Neural crest cell (in vitro differentiated cells): ENCODE results near the gene P3H2. TPM values are rescaled to one million over a fixed set of nuclear protein-coding genes. Genes with fewer than 3 reads are reported as not detected.

Source experiments
- DNase-seq: peaks from one replicate; pipeline ENCODE4 v3.0.0; 2021; ENCODE audit warnings: low read depth, mixed read lengths, low spot score
- H3K27ac Mint-ChIP-seq: one replicate; pipeline ENCODE4 v1.8.0; 2021; ENCODE audit warnings: mild to moderate bottlenecking, mixed read lengths; ENCODE audit not compliant: unreplicated experiment
- H3K27me3 Mint-ChIP-seq: 2 replicates; pipeline ENCODE4 v1.8.0; 2021; ENCODE audit warnings: low read depth, mild to moderate bottlenecking, mixed read lengths
- H3K36me3 Mint-ChIP-seq: 2 replicates; pipeline ENCODE4 v1.8.0; 2021; ENCODE audit warnings: low read depth, mild to moderate bottlenecking, mixed read lengths
- H3K4me1 Mint-ChIP-seq: 2 replicates; pipeline ENCODE4 v1.8.0; 2021; ENCODE audit warnings: mixed read lengths
- H3K4me3 Mint-ChIP-seq: one replicate; pipeline ENCODE4 v1.8.0; 2021; ENCODE audit warnings: mild to moderate bottlenecking, mixed read lengths
- H3K9me3 Mint-ChIP-seq: 2 replicates; pipeline ENCODE4 v1.8.0; 2021; ENCODE audit warnings: mixed read lengths
- CTCF ChIP-seq: fragments of 200-600 bp; sonication (generic); conservative IDR thresholded peaks from 2 replicates; pipeline ENCODE4 v1.5.0; 2021; ENCODE audit warnings: antibody characterized with exemption, mild to moderate bottlenecking
- total RNA-seq: library from RNA; stranded (reverse); gene quantifications from 2 replicates; pipeline ENCODE4 v1.2.1, GENCODE V29; 2021

The P3H2 gene
- total RNA-seq, 1 donor from 2014 or later: 4.1 TPM

DNA sequence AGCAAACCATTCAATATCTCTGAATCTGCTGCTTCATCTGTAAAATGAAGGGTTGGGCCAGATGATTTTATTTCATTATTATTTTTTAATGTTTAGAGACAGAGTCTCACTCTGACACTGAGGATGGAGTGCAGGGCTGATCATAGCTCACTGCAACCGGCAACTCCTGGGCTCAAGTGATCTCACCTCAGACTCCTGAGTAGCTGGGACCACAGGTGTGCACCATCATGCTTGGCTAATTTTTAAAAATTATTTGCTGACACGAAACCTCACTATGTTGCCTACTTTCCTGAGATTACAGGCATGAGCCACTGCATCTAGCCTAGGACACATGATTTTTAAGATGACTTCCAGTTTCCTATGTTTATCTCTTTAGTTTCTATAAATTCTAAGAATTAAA lies 105.8 kb downstream of the P3H2 start:
- Mint-ChIP-seq H3K27ac (no peak overlapping the region), H3K27me3 (no peaks in the 10 kb centered on the region), H3K36me3 (no peaks in the 10 kb centered on the region), H3K4me1 (peaks cover 13% of the 10 kb centered on the region), H3K9me3 (no peaks in the 10 kb centered on the region), H3K4me3 (no peak overlapping the region)
- DNase-seq: no peak
- no peak for TF ChIP-seq CTCF

- H3K36me3 Mint-ChIP-seq: no peaks in the 10 kb centered on the region
- H3K4me3 Mint-ChIP-seq: no peak overlapping the region
- TF ChIP-seq CTCF: no peak
- no peaks in the 10 kb centered on the region for H3K9me3 Mint-ChIP-seq
- no peak for DNase-seq
- H3K27ac Mint-ChIP-seq: no peak overlapping the region
- H3K4me1 Mint-ChIP-seq: peaks cover 11% of the 10 kb centered on the region
- H3K27me3 Mint-ChIP-seq: no peaks in the 10 kb centered on the region
Observed at GRCh38 chr3:190013943-190014924, 106.5 kb downstream of the P3H2 start.

DNA sequence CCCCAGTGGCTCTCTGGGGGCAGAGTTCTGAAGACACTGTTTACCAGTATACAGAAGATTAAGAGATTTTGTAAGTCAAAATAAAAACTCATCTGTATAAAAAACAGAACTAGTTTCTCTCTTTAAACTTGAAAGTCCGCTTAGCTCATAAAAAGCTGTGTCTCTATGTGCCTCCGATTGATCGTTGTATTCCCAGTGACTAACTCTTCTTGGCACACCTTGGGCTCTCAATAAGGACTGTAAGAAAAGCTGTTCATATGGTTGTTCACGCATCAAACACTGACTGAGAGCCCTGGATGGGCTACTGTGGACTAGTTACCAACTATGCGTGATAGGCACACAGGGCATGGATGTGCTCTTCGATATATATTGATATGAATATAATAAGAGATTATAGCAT lies 107.9 kb downstream of the P3H2 start:
- peaks cover 5% of the 10 kb centered on the region for H3K4me1 Mint-ChIP-seq
- H3K9me3 Mint-ChIP-seq: no peaks in the 10 kb centered on the region
- no peak overlapping the region for H3K27ac Mint-ChIP-seq
- DNase-seq: no peak
- H3K36me3 Mint-ChIP-seq: no peaks in the 10 kb centered on the region
- H3K27me3 Mint-ChIP-seq: no peaks in the 10 kb centered on the region
- H3K4me3 Mint-ChIP-seq: no peak overlapping the region
- no peak for TF ChIP-seq CTCF

DNA sequence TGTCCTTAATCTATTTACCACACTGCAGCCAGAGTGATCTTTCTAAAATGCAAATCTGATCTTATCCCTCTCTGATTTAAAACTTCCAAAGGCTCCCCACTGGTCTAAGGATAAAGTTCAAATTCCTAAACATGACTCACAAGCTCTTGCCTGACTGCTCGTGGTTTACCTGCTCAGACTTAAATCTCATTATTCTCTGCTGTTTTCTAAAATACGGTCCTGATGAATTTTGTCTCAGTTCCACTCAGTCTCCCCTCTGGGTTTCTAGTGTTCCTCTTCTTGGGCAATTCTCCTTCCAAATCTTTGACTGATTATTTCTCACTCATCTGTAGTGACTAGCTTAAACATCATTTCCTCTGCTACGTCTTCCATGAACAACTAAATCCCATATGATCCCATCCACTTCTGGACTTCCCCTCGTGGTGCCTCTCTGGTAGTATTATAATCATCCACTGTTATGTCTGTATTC lies 108.3 kb downstream of the P3H2 start:
- Mint-ChIP-seq H3K4me3 (no peak overlapping the region), H3K36me3 (no peaks in the 10 kb centered on the region)
- DNase-seq: no peak

DNA sequence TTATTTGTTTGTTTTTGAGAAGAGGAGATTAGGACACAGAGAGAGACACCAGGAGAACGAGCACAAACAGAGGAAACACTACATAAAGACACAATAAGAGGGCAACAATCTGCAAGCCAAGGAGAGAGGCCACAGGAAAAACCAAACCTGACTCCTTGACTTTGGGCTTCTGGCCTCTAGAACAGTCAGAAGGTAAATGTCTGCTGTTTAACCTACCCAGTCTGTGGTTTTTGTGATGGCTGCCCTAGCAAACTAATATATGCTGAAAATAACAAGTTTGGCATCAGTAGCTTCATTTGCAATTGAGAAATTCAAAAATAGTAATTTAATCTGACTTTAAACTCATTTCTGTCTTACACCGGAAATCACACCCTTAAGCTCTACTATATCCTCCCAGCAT lies 110.2 kb downstream of the P3H2 start:
- no peak for DNase-seq
- Mint-ChIP-seq H3K9me3 (no peaks in the 10 kb centered on the region), H3K36me3 (no peaks in the 10 kb centered on the region), H3K27ac (no peak overlapping the region), H3K4me3 (no peak overlapping the region), H3K27me3 (no peaks in the 10 kb centered on the region), H3K4me1 (peaks cover 5% of the 10 kb centered on the region)
- TF ChIP-seq CTCF: no peak

More for the DNA sequence above, 108.3 kb downstream of the P3H2 start:
- Mint-ChIP-seq H3K4me1 (peaks cover 5% of the 10 kb centered on the region), H3K27ac (no peak overlapping the region), H3K27me3 (no peaks in the 10 kb centered on the region), H3K9me3 (no peaks in the 10 kb centered on the region)
- no peak for TF ChIP-seq CTCF
